Stomach (tissue), 4 donors: ENCODE measurements around the gene GRIP2.

ENCODE experiments used
- POLR2A ChIP-seq, 4 donors: fragments of 450-650 bp; IDR thresholded peaks; one replicate each; pipeline ENCODE4 v1.6.1; 2016; ENCODE audit warnings: antibody characterized with exemption in 4 of 4, control low read depth in 2 of 4, mild to moderate bottlenecking in 1 of 4, moderate library complexity in 1 of 4
- POLR2AphosphoS5 ChIP-seq, 3 donors: sonication (generic); formaldehyde crosslinking; IDR thresholded peaks; one replicate each; pipeline ENCODE4 v1.6.1; 2016; ENCODE audit warnings: antibody characterized with exemption in 3 of 3
- TF ChIP-seq, protein P1 (sequence below), 7 experiments: fragments of 450-650 bp in 4 of 7; fragments of 200-600 bp in 3 of 7; sonication (generic) in 3 of 7; IDR thresholded peaks; one replicate each; pipeline ENCODE4 v1.5.1; 2016 to 2019; ENCODE audit warnings: antibody characterized with exemption in 7 of 7, control low read depth in 2 of 7, mild to moderate bottlenecking in 1 of 7

- TF ChIP-seq, protein P1, sequence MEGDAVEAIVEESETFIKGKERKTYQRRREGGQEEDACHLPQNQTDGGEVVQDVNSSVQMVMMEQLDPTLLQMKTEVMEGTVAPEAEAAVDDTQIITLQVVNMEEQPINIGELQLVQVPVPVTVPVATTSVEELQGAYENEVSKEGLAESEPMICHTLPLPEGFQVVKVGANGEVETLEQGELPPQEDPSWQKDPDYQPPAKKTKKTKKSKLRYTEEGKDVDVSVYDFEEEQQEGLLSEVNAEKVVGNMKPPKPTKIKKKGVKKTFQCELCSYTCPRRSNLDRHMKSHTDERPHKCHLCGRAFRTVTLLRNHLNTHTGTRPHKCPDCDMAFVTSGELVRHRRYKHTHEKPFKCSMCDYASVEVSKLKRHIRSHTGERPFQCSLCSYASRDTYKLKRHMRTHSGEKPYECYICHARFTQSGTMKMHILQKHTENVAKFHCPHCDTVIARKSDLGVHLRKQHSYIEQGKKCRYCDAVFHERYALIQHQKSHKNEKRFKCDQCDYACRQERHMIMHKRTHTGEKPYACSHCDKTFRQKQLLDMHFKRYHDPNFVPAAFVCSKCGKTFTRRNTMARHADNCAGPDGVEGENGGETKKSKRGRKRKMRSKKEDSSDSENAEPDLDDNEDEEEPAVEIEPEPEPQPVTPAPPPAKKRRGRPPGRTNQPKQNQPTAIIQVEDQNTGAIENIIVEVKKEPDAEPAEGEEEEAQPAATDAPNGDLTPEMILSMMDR (IDR thresholded peaks at IDR 0.05) = no peak
- TF ChIP-seq POLR2A (IDR thresholded peaks at IDR 0.05) (no peak), POLR2AphosphoS5 (IDR thresholded peaks at IDR 0.05) (no peak)
Measured at GRCh38 chr3:14482271-14482721, 57.8 kb downstream of the GRIP2 start.
